K562 treated with DMSO at 1 percent for 24 hours (cell line): ENCODE measurements around the gene COMMD2. TPM values are rescaled to one million over a fixed set of nuclear protein-coding genes. Genes with fewer than 3 reads are reported as not detected.

Experiments used
- total RNA-seq: library from RNA; unstranded; fragments of 300-600 nt; gene quantifications from 2 replicates; pipeline ENCODE4 v1.2.3, GENCODE V29; 2022; ENCODE audit warnings: low read depth; ENCODE audit not compliant: insufficient read depth

COMMD2 gene
- 17.2 and 21.2 TPM in 2 replicates for total RNA-seq

DNA sequence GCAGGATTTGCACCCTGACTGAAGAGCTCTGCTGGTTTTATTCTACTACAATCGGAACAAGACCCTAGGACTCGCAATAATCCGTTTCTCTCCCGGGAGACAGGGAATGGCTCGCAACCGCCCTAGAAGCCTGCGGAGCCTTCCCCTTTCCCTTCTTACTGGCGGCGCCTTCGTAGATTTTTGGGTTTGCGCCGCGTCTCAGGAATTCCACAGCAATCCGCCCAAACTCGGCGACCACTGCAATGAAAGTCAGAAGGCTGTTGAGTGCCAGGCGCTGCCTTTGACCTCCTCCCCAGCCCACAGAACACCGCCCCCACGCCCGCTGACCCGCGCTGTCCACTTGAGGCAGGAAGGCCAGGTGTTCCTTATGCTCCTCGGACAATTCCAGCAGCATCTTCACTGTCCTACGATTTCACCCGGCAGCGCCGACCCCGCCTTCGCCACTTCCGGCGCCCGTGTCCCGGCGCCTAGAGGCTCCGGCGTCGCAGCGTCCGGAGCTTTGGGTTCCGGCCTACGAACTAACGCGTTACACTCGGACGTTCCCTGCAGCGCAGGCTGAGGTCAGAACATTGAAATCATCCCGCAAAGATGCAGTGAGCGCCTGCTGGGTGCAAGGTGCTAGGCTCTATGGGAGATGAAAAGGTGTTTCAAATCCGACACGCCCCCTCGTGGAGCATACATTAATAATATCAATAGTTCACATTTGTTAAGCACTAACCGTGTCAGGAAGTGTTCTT, at the start of gene COMMD2:
Gene COMMD2, minus strand, starts transcription at position 439 of the 737 bp plus-strand sequence. Its CDS starts 45 bp downstream, at position 394.

DNA sequence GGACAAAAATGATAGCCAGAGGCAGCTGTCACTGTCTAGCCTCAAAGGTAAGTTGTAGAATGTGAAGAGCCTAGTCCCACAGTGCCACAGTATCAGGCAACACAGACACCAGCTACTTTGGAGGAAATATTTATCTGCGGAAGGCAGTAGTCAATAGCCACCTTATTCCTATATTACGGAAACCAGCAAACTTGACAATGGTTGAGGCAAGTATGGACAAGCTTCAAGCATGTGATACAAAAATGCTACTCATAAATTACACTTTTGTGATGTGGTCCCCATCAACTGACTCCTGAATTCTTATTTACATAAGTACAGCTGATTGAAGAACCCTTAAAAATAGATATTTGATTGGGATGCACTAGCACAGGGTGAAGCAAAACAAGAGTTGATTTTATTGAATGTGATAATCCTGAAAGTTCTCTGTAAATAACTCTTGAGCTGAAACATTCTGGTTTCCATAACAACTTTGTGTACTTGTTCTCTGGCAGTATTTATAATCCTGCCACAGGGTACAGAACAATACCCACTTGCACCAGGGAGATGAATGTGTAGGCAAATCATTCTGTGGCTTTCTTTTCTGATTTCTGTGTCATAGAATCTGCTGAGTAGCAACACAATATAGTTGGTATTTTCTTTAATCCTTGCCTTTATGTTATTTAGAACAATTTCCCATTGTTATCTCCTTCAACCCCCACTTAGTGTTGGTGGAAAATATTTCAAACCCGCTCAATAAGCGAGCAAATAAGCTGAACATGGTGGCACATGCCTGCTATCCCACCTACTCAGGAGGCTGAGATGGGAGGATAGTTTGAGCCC, 40.4 kb upstream of the COMMD2 start, which contains the start of gene ANKUB1:
Gene ANKUB1, minus strand, starts transcription at position 103 of the 819 bp plus-strand sequence. CDS start 188 bp downstream, outside the sequence.

Other genes with a start within 250 kb of the COMMD2 start
- not detected in 2 replicates for gene WWTR1, start 94.5 kb downstream of the COMMD2 start, total RNA-seq
- gene ANKUB1, start 40.1 kb upstream of the COMMD2 start, total RNA-seq: not detected in 2 replicates
- gene RNF13, start 60.7 kb upstream of the COMMD2 start, total RNA-seq: 10.6 and 14.8 TPM in 2 replicates
- gene PFN2, start 218.4 kb upstream of the COMMD2 start, total RNA-seq: not detected in 2 replicates